H1 (cell line): Measurements from ENCODE around the gene GCK. TPM values are rescaled to one million over a fixed set of nuclear protein-coding genes. Genes with fewer than 3 reads are reported as not detected.

Source experiments
- CTCF ChIA-PET: fragments of 300-600 bp; sonication (Branson Sonifier 250); formaldehyde crosslinking; loops from one replicate; lab custom pipeline; 2021; ENCODE audit not compliant: partially characterized antibody; lab: Charles Lee
- POLR2A ChIA-PET: fragments of 300-600 bp; sonication (Branson Sonifier 250); formaldehyde crosslinking; loops from one replicate; lab custom pipeline; 2021; ENCODE audit warnings: inconsistent platforms; ENCODE audit not compliant: partially characterized antibody; lab: Charles Lee
- DNase-seq, 2 experiments: peaks; one replicate each; pipeline versions ENCODE4 v3.0.0 to v3.0.0-alpha.2; 2010 to 2022; ENCODE audit warnings: low spot score in 2 of 2, low read depth in 1 of 2, mixed read lengths in 1 of 2
- FAIRE-seq: peaks from 2 replicates; lab custom pipeline; 2011; peaks lifted over from hg19 to GRCh38; lab: Jason Lieb, UNC
- H2AFZ ChIP-seq: 2 replicates; pipeline ENCODE4 v1.8.1; 2012; ENCODE audit warnings: low read length, inconsistent platforms
- H2AK5ac ChIP-seq: 2 replicates; pipeline ENCODE4 v1.6.1; 2013; ENCODE audit warnings: low read depth, low read length
- H2BK120ac ChIP-seq: replicated peaks from 2 replicates; pipeline ENCODE3; 2013; ENCODE audit warnings: low read depth, low read length, inconsistent platforms
- H2BK12ac ChIP-seq: 2 replicates; pipeline ENCODE4 v1.6.1; 2013; ENCODE audit warnings: low read depth, low read length
- H2BK15ac ChIP-seq: 2 replicates; pipeline ENCODE4 v1.6.1; 2013; ENCODE audit warnings: low read length
- H2BK20ac ChIP-seq: 2 replicates; pipeline ENCODE4 v1.6.1; 2013; ENCODE audit warnings: low read length
- H2BK5ac ChIP-seq: 2 replicates; pipeline ENCODE4 v1.6.1; 2013; ENCODE audit warnings: low read depth, low read length
- H3K14ac ChIP-seq: 2 replicates; pipeline ENCODE4 v1.6.1; 2013; ENCODE audit warnings: inconsistent platforms; ENCODE audit not compliant: insufficient read length
- H3K18ac ChIP-seq: 2 replicates; pipeline ENCODE4 v1.6.1; 2013; ENCODE audit warnings: low read length; ENCODE audit errors: extremely low read depth
- H3K23ac ChIP-seq: 2 replicates; pipeline ENCODE4 v1.6.1; 2013; ENCODE audit warnings: inconsistent platforms; ENCODE audit not compliant: insufficient read length
- H3K23me2 ChIP-seq: 2 replicates; pipeline ENCODE4 v1.6.1; 2013; ENCODE audit warnings: low read depth, low read length
- H3K27ac ChIP-seq: 2 replicates; pipeline ENCODE4 v1.6.1; 2011; ENCODE audit warnings: low read depth, low read length, inconsistent platforms
- H3K27me3 ChIP-seq, 4 experiments: replicated peaks in 1 of 4; 1 replicate in 1 of 4; 2 replicates in 3 of 4; pipeline versions ENCODE4 v1.6.1 to v1.8.1; 2011 to 2013; ENCODE audit warnings: low read length in 3 of 4, mild to moderate bottlenecking in 3 of 4, inconsistent platforms in 2 of 4, mixed read lengths in 2 of 4, moderate library complexity in 1 of 4; ENCODE audit not compliant: control insufficient read depth in 3 of 4, insufficient read depth in 3 of 4; ENCODE audit errors: extremely low read depth in 1 of 4
- H3K36me3 ChIP-seq, 4 experiments: 2 replicates each; pipeline versions ENCODE4 v1.6.1 to v1.8.1; 2011 to 2013; ENCODE audit warnings: mild to moderate bottlenecking in 4 of 4, low read length in 3 of 4, moderate library complexity in 2 of 4, control low read depth in 1 of 4, inconsistent platforms in 1 of 4; ENCODE audit not compliant: insufficient read depth in 4 of 4, control insufficient read depth in 2 of 4
- H3K4ac ChIP-seq: replicated peaks from 2 replicates; pipeline ENCODE3; 2013; ENCODE audit warnings: low read length, low read depth, mixed read lengths, inconsistent platforms; ENCODE audit not compliant: insufficient read length
- H3K4me1 ChIP-seq, 4 experiments: replicated peaks in 1 of 4; 1 replicate in 1 of 4; 2 replicates in 3 of 4; pipeline versions ENCODE4 v1.6.1 to v1.8.1; 2011 to 2013; ENCODE audit warnings: low read length in 3 of 4, inconsistent platforms in 2 of 4, mixed read lengths in 1 of 4; ENCODE audit not compliant: insufficient read depth in 4 of 4, control insufficient read depth in 3 of 4
- H3K4me2 ChIP-seq, 2 experiments: 2 replicates each; pipeline versions ENCODE4 v1.6.1 to v1.8.1; 2011 to 2013; ENCODE audit warnings: low read depth in 2 of 2, low read length in 2 of 2, control low read depth in 1 of 2, inconsistent platforms in 1 of 2, mild to moderate bottlenecking in 1 of 2; ENCODE audit not compliant: insufficient read depth in 1 of 2
- H3K4me3 ChIP-seq, 4 experiments: fragments of 200-600, 300-600 bp in 1 of 4; sonication (generic), shearing (Covaris generic), sonication (Bioruptor Twin) in 1 of 4; 2 replicates each; pipeline versions ENCODE4 v1.5.1 to v1.8.1; 2011 to 2016; ENCODE audit warnings: low read length in 4 of 4, low read depth in 3 of 4, control low read depth in 2 of 4, inconsistent platforms in 2 of 4, mild to moderate bottlenecking in 2 of 4, mixed read lengths in 1 of 4, moderate library complexity in 1 of 4; ENCODE audit not compliant: insufficient read depth in 2 of 4; ENCODE audit errors: extremely low read depth in 1 of 4
- H3K56ac ChIP-seq: replicated peaks from 2 replicates; pipeline ENCODE3; 2013; ENCODE audit warnings: low read depth, mild to moderate bottlenecking, mixed read lengths, low read length, inconsistent platforms; ENCODE audit not compliant: insufficient read length
- H3K79me1 ChIP-seq: 2 replicates; pipeline ENCODE4 v1.6.1; 2013; ENCODE audit warnings: low read depth, low read length, control low read depth
- H3K79me2 ChIP-seq, 2 experiments: 2 replicates each; pipeline versions ENCODE4 v1.6.1 to v1.8.1; 2012 to 2013; ENCODE audit warnings: low read length in 2 of 2, mild to moderate bottlenecking in 2 of 2, inconsistent platforms in 1 of 2; ENCODE audit not compliant: insufficient read depth in 2 of 2, control insufficient read depth in 1 of 2
- H3K9ac ChIP-seq, 4 experiments: replicated peaks in 1 of 4; 1 replicate in 1 of 4; 2 replicates in 3 of 4; pipeline versions ENCODE4 v1.6.1 to v1.8.1; 2011 to 2013; ENCODE audit warnings: low read depth in 3 of 4, low read length in 3 of 4, control low read depth in 2 of 4, mild to moderate bottlenecking in 2 of 4, moderate library complexity in 2 of 4, inconsistent platforms in 1 of 4; ENCODE audit errors: extremely low read depth in 1 of 4
- H3K9me3 ChIP-seq, 2 experiments: 2 replicates each; pipeline versions ENCODE4 v1.6.1 to v1.8.1; 2012 to 2013; ENCODE audit warnings: mild to moderate bottlenecking in 2 of 2, moderate library complexity in 2 of 2, control low read depth in 1 of 2, inconsistent platforms in 1 of 2, low read depth in 1 of 2, low read length in 1 of 2, mixed read lengths in 1 of 2; ENCODE audit not compliant: insufficient read depth in 2 of 2
- H4K20me1 ChIP-seq, 2 experiments: replicated peaks in 1 of 2; 2 replicates each; pipeline versions ENCODE3 to v1.8.1; 2011 to 2013; ENCODE audit warnings: inconsistent platforms in 2 of 2, low read length in 2 of 2, mild to moderate bottlenecking in 1 of 2; ENCODE audit not compliant: insufficient read depth in 2 of 2, control insufficient read depth in 1 of 2
- H4K5ac ChIP-seq: 2 replicates; pipeline ENCODE4 v1.6.1; 2013; ENCODE audit warnings: low read length, low read depth, mixed read lengths, inconsistent platforms; ENCODE audit not compliant: insufficient read length
- H4K8ac ChIP-seq: 2 replicates; pipeline ENCODE4 v1.8.0; 2013; ENCODE audit warnings: mild to moderate bottlenecking, moderate library complexity, low read length, inconsistent platforms; ENCODE audit not compliant: insufficient read depth; ENCODE audit errors: extremely low read depth
- H4K91ac ChIP-seq: replicated peaks from 2 replicates; pipeline ENCODE3; 2013; ENCODE audit warnings: low read length, mixed read lengths, inconsistent platforms; ENCODE audit not compliant: insufficient read length
- KDM4A ChIP-seq: IDR thresholded peaks from one replicate; pipeline ENCODE4 v1.7.1; 2012; ENCODE audit warnings: low read depth, mild to moderate bottlenecking, moderate library complexity, low read length, inconsistent platforms; ENCODE audit not compliant: severe bottlenecking
- WGBS, 2 experiments: shearing (Covaris generic) in 1 of 2; methylation state at CpG; one replicate each; pipeline versions ENCODE4 v1.1.6 to v1.1.7; 2013 to 2015; ENCODE audit warnings: low lambda C conversion rate in 2 of 2, mixed read lengths in 2 of 2, inconsistent platforms in 1 of 2, low coverage in 1 of 2, missing lambda C conversion rate in 1 of 2; ENCODE audit not compliant: insufficient replicate concordance in 2 of 2, insufficient coverage in 1 of 2, insufficient read length in 1 of 2; ENCODE audit errors: extremely low coverage in 1 of 2, missing lambda C conversion rate in 1 of 2; 5-methylcytosine and 5-hydroxymethylcytosine counted together
- polyA plus RNA-seq, 7 experiments: library from polyadenylated mRNA; depleted of rRNA in 3 of 7; stranded (reverse) in 5 of 7; unstranded in 2 of 7; fragments of >200 nt in 5 of 7; fragments of 200-250 nt in 2 of 7; gene quantifications; 1 replicate in 5 of 7; 2 replicates in 1 of 7; 4 replicates in 1 of 7; pipeline versions ENCODE4 v1.2.1 to v1.2.3, GENCODE V29; 2011 to 2013; ENCODE audit warnings: missing spikeins in 2 of 7, mixed read lengths in 2 of 7
- total RNA-seq: library from RNA; stranded (reverse); fragmentation: NEBNext Ultra II Directional; extraction: Animal tissue kit (Norgen Biotek cat#: 25700); gene quantifications from 2 replicates; pipeline ENCODE4 v1.2.1, GENCODE V29; 2021

Gene GCK
- total and polyA plus RNA-seq, 2 of the 8 experiments (the other 6 are each of a cell fraction or from before 2014, with no cell fraction given): 2.4 to 4.9 TPM

DNA sequence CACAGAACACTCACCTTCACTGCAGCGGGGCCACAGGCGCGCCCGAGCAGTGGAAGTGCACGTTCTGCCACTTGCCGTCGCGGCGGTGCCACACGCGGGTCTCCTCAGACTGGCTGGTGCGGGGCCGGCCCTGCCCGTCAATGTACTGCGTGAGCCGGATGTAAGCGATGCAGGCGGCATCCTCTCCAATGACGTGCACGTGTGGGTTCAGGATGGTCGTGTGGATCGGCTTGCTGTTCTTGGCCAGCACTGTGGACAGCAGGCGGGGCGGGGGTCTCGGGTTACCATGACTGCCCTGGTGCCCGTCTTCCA, 30.8 kb upstream of the GCK start:
- no peaks in the 10 kb centered on the region for H3K79me1 ChIP-seq
- peaks cover 0 to 28% (median 12%) of the 10 kb centered on the region in 4 experiments; a peak in 6 of 7 replicates for H3K4me1 ChIP-seq
- no peak overlapping the region for H3K23ac ChIP-seq
- no peaks in the 10 kb centered on the region for H4K20me1 ChIP-seq
- H3K23me2 ChIP-seq: no peaks in the 10 kb centered on the region; the same call in 1 of the 2 replicates
- POLR2A ChIA-PET: no interaction called here
- no peak overlapping the region for H3K56ac ChIP-seq
- H3K4ac ChIP-seq: no peak overlapping the region
- no peak for TF ChIP-seq KDM4A
- 0 out of 2 replicates have a peak overlapping the region, but pooled peaks have one; percentile 4 for H4K8ac ChIP-seq
- no peak overlapping the region for H3K4me3 ChIP-seq
- no peak overlapping the region for H3K9ac ChIP-seq
- H3K14ac ChIP-seq: no peak overlapping the region
- no peak overlapping the region for H4K5ac ChIP-seq
- H2BK20ac ChIP-seq: no peak overlapping the region
- H3K36me3 ChIP-seq: no peaks in the 10 kb centered on the region
- H2AK5ac ChIP-seq: no peak overlapping the region
- FAIRE-seq (no peak), DNase-seq (no peak)
- no peaks in the 10 kb centered on the region for H3K27me3 ChIP-seq
- no peak overlapping the region for H2AFZ ChIP-seq
- H3K27ac ChIP-seq: no peak overlapping the region
- H4K91ac ChIP-seq: no peak overlapping the region
- H2BK120ac ChIP-seq: no peak overlapping the region
- H2BK12ac ChIP-seq: 0 out of 2 replicates have a peak overlapping the region, but pooled peaks have one; percentile 27
- no peak overlapping the region for H3K4me2 ChIP-seq
- 89% methylated on average over 26 of the region's 26 CpGs; no CpG with 5 or more reads in 1 of the 2 experiments for WGBS, 2 experiments
- H2BK5ac ChIP-seq: no peak overlapping the region
- no peaks in the 10 kb centered on the region; a peak in 1 of 4 replicates for H3K9me3 ChIP-seq
- no peaks in the 10 kb centered on the region for H3K79me2 ChIP-seq
- H2BK15ac ChIP-seq: no peak overlapping the region; the same call in 1 of the 2 replicates
- H3K18ac ChIP-seq: no peak overlapping the region
- CTCF ChIA-PET: interaction anchor here (0.7 to 2.3 kb wide), 7 partner anchors 9 to 108 kb away, joined by 3 to 12 read pairs (median 3); no protein-coding TSS in a partner anchor
